Cardiac atrium fibroblast (primary cell): ENCODE results near the gene ARIH1. TPM values are rescaled to one million over a fixed set of nuclear protein-coding genes. Genes with fewer than 3 reads are reported as not detected.

Source experiments
- total RNA-seq: library from RNA; depleted of rRNA; stranded (reverse); fragments of >200 nt; gene quantifications from 2 replicates; pipeline ENCODE4 v1.2.3, GENCODE V29; 2015

The ARIH1 gene
- 24.6 and 26.2 TPM in 2 replicates for total RNA-seq

GRCh38 chr15:72473614-72474465, at the start of gene ARIH1:
Gene ARIH1, plus strand, starts transcription at chr15:72474330. Its CDS starts 310 bp downstream, at chr15:72474640.

Other genes with a start within 250 kb of the ARIH1 start
- gene PKM, start 243.1 kb upstream of the ARIH1 start, total RNA-seq, result 1,517 and 1,826 TPM in 2 replicates
- 13.6 and 19.3 TPM in 2 replicates for gene PARP6, start 201.8 kb upstream of the ARIH1 start, total RNA-seq
- gene CELF6, start 154.2 kb upstream of the ARIH1 start, total RNA-seq, result 0.54 TPM in 1 of 2 replicates, not detected in the other
- 141 and 147 TPM in 2 replicates for gene HEXA, start 98.3 kb upstream of the ARIH1 start, total RNA-seq
- gene TMEM202, start 76.0 kb upstream of the ARIH1 start, total RNA-seq, result not detected in 2 replicates
- gene GOLGA6B, start 180.4 kb downstream of the ARIH1 start, total RNA-seq, result not detected in 2 replicates
- 0.36 TPM in 1 of 2 replicates, not detected in the other for gene HIGD2B, start 211.9 kb downstream of the ARIH1 start, total RNA-seq
- 8.6 and 13.4 TPM in 2 replicates for gene BBS4, start 211.9 kb downstream of the ARIH1 start, total RNA-seq